Adrenal gland (tissue), 5 donors: ENCODE data around the gene ECSCR.
"Not testable (repeated sequence)": the region's sequence is repeated elsewhere in the genome, so short reads cannot be mapped to it uniquely, and the experiment has no call there.

Experiments used
- CTCF ChIP-seq, 6 experiments: fragments of 450-650 bp in 4 of 6; fragments of 200-600 bp in 2 of 6; sonication (generic) in 1 of 6; IDR thresholded peaks; 1 replicate in 5 of 6; 2 replicates in 1 of 6; pipeline versions ENCODE4 v1.5.1 to v1.8.0; 2016 to 2021; ENCODE audit warnings: antibody characterized with exemption in 6 of 6, mild to moderate bottlenecking in 2 of 6, moderate library complexity in 1 of 6
- POLR2A ChIP-seq, 2 donors: fragments of 450-650 bp; IDR thresholded peaks; one replicate each; pipeline ENCODE4 v1.6.1; 2017; ENCODE audit warnings: antibody characterized with exemption in 2 of 2, mild to moderate bottlenecking in 2 of 2, moderate library complexity in 1 of 2
- donor health status: DM: no; HTN: no; CAD: no.

- TF ChIP-seq CTCF, POLR2A (IDR thresholded peaks at IDR 0.05): not testable (repeated sequence)
Observed at GRCh38 chr5:139503036-139503817, 40.7 kb upstream of the ECSCR start.
